GM10266 (cell line): Measurements from ENCODE around the gene BCAT1.
"Not testable (repeated sequence)": the region's sequence is repeated elsewhere in the genome, so short reads cannot be mapped to it uniquely, and the experiment has no call there.

Experiments used
- DNase-seq: peaks from one replicate; pipeline ENCODE4 v3.0.0; 2012; ENCODE audit errors: extremely low spot score
- TF ChIP-seq, protein P1 (sequence below): IDR thresholded peaks from 2 replicates; pipeline ENCODE4 v1.5.1; 2012; ENCODE audit warnings: mild to moderate bottlenecking, low read depth; ENCODE audit not compliant: control insufficient read depth, insufficient read depth; ENCODE audit errors: missing control alignments

Gene BCAT1

DNA sequence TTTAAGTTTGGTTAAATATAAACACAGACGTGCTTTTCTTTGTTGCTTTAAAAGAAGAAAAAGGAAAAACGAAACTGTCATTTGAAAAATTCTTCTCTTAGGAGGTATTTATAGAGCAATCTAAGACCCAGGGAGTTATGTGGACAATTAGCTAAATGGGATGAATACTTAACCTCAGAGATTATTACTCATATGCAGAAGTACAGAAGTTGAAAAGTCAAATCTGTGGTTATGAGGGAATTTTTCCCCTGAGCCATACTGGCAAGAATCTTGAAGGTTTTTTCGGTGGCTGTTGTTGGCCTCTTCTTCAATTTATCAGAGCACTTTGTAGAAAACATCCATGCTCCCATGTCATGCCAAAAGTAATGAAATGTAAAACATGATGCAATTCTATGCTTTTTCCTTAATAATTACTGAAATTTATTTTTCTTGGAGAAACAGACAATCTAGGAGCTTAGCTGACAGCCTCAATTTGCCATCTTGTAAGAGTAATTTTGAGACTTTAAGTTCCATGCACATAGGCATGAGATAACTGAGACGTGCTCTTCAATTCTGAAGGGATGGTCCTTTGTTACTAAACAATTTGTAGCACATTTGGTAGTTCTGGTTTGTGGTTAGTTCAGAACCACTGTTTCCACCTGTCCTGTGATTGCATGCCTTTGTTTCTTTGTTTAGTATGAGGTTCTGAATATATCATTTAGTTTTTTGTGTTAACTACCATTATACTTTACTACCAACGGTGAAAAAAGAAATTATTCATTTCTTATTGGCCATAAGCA lies 126.6 kb downstream of the BCAT1 start:
- no peak for DNase-seq
- TF ChIP-seq, protein P1, sequence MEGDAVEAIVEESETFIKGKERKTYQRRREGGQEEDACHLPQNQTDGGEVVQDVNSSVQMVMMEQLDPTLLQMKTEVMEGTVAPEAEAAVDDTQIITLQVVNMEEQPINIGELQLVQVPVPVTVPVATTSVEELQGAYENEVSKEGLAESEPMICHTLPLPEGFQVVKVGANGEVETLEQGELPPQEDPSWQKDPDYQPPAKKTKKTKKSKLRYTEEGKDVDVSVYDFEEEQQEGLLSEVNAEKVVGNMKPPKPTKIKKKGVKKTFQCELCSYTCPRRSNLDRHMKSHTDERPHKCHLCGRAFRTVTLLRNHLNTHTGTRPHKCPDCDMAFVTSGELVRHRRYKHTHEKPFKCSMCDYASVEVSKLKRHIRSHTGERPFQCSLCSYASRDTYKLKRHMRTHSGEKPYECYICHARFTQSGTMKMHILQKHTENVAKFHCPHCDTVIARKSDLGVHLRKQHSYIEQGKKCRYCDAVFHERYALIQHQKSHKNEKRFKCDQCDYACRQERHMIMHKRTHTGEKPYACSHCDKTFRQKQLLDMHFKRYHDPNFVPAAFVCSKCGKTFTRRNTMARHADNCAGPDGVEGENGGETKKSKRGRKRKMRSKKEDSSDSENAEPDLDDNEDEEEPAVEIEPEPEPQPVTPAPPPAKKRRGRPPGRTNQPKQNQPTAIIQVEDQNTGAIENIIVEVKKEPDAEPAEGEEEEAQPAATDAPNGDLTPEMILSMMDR = no peak

DNA sequence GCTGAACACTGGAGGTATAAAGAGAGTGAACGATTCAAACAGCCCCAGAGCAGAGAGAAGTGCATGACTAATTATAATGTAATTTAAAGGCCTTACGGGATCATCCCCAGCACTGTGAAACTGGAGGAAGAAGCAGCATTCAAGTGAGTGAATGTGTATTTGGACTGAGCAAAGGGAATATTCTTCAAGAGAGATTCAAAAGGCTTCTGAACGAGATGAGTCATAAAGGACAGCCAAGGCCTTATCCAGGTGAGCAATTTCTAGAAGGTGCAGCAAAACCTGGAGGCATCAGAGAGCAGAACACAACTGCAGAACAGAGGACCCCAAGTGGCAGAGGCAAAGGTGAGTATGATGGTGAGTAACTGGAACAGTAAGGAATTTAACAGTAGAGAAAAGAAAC lies 127.2 kb downstream of the BCAT1 start:
- DNase-seq = no peak
- TF ChIP-seq, protein P1 = no peak

DNA sequence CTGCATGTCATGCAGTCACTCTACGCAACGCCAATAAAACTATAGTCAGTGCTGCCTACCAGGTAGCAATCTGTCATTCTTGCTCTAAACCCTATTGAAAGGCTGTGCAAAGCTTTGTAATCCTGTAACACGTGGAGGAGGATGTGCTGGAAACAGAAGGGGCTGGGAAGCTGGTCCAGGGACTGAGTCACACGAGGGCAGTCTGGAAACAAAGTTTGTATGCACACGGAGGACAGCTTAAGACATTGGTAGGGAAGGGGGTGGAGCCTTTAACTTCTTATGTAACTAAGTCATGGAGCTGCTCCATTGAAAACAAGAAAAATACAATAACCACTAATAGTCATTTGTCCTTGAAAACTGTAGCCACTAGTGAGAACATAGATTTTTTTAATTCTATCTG lies 128.0 kb downstream of the BCAT1 start:
- no peak for DNase-seq
- TF ChIP-seq, protein P1 = no peak

DNA sequence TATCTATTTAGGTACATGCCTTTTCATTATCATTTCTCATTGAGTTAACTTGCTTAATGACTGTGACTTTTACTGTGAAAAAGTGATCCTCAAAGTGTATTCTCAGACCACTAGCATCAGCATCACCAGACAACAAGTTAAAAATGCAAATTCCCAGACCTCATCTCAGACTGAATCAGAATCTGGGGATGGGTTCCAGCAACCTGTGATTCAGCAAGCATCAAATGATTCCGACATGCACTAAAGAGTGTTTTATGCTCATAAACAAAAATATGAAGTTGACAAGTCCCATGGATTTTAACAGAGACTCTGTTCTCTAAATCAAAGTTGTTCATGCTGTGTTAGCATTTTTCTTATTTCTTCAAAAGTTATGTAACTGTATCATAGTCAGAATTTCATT lies 130.6 kb downstream of the BCAT1 start:
- TF ChIP-seq, protein P1 = no peak
- DNase-seq = no peak

DNA sequence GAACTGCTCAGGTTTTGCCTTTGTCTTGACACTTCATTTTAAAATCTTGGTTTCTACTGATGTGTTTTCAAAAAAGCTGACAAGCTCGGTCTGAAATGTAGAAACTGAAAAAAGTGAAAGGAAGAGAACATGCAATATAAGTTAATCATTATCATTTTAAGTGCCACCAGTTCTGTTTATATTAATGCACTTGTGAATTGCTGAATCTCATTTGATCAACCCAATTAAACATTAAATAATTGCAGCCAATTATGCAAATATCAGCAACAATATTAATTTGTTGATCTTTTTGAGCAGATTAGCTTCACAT lies 133.8 kb downstream of the BCAT1 start:
- no peak for DNase-seq
- TF ChIP-seq, protein P1 = no peak

DNA sequence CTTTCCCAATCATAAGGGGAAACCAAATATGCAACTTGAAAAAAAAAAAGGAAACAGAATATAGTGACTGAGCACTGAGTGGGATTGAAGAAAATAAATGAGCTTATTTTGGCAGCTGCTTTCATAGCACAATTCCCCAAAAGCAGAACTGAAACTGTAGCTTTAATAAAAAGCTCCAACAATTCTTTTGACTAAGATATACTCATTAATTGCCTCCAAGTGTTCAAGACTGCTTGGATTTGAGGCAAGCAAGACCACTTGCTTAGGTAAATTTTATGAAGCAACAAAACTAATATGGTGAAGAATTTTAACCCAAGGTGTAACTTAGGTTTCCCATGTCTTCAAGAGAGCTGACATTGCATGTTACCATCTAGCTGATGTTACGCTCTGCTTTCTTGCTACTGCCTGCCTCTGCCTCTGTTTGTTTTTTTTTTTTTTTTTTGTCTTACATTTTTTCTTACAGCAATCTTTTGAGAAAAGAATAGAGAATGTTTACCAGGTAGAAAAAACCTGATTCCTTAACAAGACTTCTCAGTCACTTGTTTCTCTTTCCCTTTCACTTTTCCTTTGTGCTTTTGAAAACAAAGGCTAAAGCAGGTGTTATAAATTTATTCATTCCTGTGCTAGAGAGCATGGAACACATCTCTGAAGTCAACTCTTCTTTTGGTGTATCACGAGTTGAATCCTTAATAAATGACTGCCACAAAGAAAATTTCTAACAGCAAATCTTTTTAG lies 134.4 kb downstream of the BCAT1 start:
- no peak for DNase-seq
- TF ChIP-seq, protein P1 = no peak

DNA sequence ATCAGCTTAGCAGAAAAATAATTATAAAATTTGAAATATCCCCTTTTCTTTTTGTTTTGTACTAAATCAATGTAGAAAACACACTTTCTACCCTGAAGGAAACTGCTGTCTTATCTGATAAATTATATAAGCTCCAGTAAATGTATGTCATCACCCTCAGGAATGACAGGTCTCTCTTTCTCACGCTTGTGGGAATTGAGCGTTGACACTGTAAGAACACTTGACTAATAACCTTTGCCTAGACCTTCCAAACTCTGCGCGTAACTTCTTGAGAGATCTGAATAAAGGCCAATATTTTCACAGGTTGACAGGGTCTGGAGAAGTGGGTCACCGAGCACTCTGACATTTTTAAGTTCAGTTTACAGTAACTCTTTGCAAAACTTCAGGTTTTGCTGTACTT lies 138.5 kb downstream of the BCAT1 start:
- no peak for DNase-seq
- TF ChIP-seq, protein P1 = no peak

DNA sequence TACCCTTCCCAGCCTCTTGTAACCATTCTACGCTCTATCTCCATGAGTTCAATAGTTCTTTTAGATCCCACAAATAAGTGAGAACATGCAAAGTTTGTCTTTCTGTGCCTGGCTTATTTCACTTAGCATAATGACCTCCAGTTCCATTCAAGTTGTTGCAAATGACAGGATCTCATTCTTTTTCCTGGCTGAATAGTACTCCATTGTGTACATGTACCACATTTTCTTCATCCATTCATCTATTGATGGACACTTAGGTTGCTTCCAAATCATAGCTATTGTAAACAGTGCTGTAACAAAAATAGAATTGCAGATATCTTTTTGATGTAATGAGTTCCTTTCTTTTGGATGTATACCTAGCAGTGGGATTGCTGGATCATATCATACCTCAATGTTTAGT lies 139.6 kb downstream of the BCAT1 start:
- DNase-seq = not testable (repeated sequence)
